ENCODE measurements around the gene HCRTR1.

- TF ChIP-seq, protein P1, sequence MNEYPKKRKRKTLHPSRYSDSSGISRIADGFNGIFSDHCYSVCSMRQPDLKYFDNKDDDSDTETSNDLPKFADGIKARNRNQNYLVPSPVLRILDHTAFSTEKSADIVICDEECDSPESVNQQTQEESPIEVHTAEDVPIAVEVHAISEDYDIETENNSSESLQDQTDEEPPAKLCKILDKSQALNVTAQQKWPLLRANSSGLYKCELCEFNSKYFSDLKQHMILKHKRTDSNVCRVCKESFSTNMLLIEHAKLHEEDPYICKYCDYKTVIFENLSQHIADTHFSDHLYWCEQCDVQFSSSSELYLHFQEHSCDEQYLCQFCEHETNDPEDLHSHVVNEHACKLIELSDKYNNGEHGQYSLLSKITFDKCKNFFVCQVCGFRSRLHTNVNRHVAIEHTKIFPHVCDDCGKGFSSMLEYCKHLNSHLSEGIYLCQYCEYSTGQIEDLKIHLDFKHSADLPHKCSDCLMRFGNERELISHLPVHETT (tag by site-specific recombination; IDR thresholded peaks at IDR 0.05), result no peak
- no peak for TF ChIP-seq PRDM2 (tag by site-specific recombination; IDR thresholded peaks at IDR 0.05; ENCODE audit: borderline replicate concordance)
- no peak for TF ChIP-seq CTCF (tag by site-specific recombination; IDR thresholded peaks at IDR 0.05)
- no peak for TF ChIP-seq ZBTB48 (tag by site-specific recombination; IDR thresholded peaks at IDR 0.05)
- TF ChIP-seq PBX3 (CRISPR knock-in tag; IDR thresholded peaks at IDR 0.05), result no peak
- no peak for TF ChIP-seq ZNF157 (tag by site-specific recombination; IDR thresholded peaks at IDR 0.05)
- TF ChIP-seq ZNF704 (tag by site-specific recombination; IDR thresholded peaks at IDR 0.05), result no peak
- TF ChIP-seq TCF7L2 (IDR thresholded peaks at IDR 0.05; ENCODE audit: borderline replicate concordance, low read depth, low read length), result no peak
- no peak for TF ChIP-seq ZFP69B (tag by site-specific recombination; IDR thresholded peaks at IDR 0.05)
- TF ChIP-seq SALL2 (tag by site-specific recombination; IDR thresholded peaks at IDR 0.05; ENCODE audit: borderline replicate concordance), result no peak
- no peak for TF ChIP-seq PRDM6 (tag by site-specific recombination; IDR thresholded peaks at IDR 0.05)
- no peak for TF ChIP-seq ZNF175 (tag by site-specific recombination; IDR thresholded peaks at IDR 0.05)
- no peak for TF ChIP-seq MYNN (tag by site-specific recombination; IDR thresholded peaks at IDR 0.05; ENCODE audit: borderline replicate concordance)
- TF ChIP-seq SP3 (tag by site-specific recombination; IDR thresholded peaks at IDR 0.05), result no peak
Observed at GRCh38 chr1:31662463-31662862, 45.0 kb downstream of the HCRTR1 start.

Measured in HEK293 (cell line).